Activated naive CD4-positive, alpha-beta T cell (primary cell): ENCODE data around the gene BTBD9.

Source experiments
- DNase-seq, 4 experiments: peaks; one replicate each; lab custom pipeline; 2025; lab: John Stamatoyannopoulos, UW

Gene BTBD9

GRCh38 chr6:38593998-38594665 lies 45.6 kb downstream of the BTBD9 start:
- no peak for DNase-seq

GRCh38 chr6:38593409-38593808 lies 46.3 kb downstream of the BTBD9 start:
- DNase-seq: no peak

- no peak for DNase-seq
Measured at GRCh38 chr6:38591439-38591838, 48.3 kb downstream of the BTBD9 start.

- DNase-seq: no peak
Measured at GRCh38 chr6:38589367-38589720, 50.4 kb downstream of the BTBD9 start.

GRCh38 chr6:38588631-38589366 lies 50.9 kb downstream of the BTBD9 start:
- no peak for DNase-seq

- DNase-seq: no peak
Measured at GRCh38 chr6:38587766-38588362, 51.9 kb downstream of the BTBD9 start.

GRCh38 chr6:38586992-38587391 lies 52.7 kb downstream of the BTBD9 start:
- DNase-seq: no peak

- no peak for DNase-seq
Measured at GRCh38 chr6:38584731-38585130, 55.0 kb downstream of the BTBD9 start.

- no peak for DNase-seq
Measured at GRCh38 chr6:38583523-38583922, 56.2 kb downstream of the BTBD9 start.

GRCh38 chr6:38580030-38580429 lies 59.7 kb downstream of the BTBD9 start:
- DNase-seq: no peak

- DNase-seq: no peak
Measured at GRCh38 chr6:38579010-38579628, 60.6 kb downstream of the BTBD9 start.

GRCh38 chr6:38578075-38578474 lies 61.7 kb downstream of the BTBD9 start:
- no peak for DNase-seq

- DNase-seq: no peak
Measured at GRCh38 chr6:38577492-38577891, 62.2 kb downstream of the BTBD9 start.

- no peak for DNase-seq
Measured at GRCh38 chr6:38573801-38574395, 65.8 kb downstream of the BTBD9 start.

- DNase-seq: no peak
Measured at GRCh38 chr6:38572186-38572813, 67.4 kb downstream of the BTBD9 start.

GRCh38 chr6:38571721-38572120 lies 68.0 kb downstream of the BTBD9 start:
- DNase-seq: no peak

GRCh38 chr6:38570750-38571149 lies 69.0 kb downstream of the BTBD9 start:
- no peak for DNase-seq

- DNase-seq: no peak
Measured at GRCh38 chr6:38567436-38567835, 72.3 kb downstream of the BTBD9 start.

- DNase-seq: no peak
Measured at GRCh38 chr6:38566295-38567030, 73.3 kb downstream of the BTBD9 start.

GRCh38 chr6:38564301-38564700 lies 75.4 kb downstream of the BTBD9 start:
- no peak for DNase-seq

- no peak for DNase-seq
Measured at GRCh38 chr6:38555606-38556005, 84.1 kb downstream of the BTBD9 start.
